Activated naive CD4-positive, alpha-beta T cell treated with anti-CD3 and anti-CD28 coated beads, Interleukin-2, amount 50 U/mL, for 24 hours (primary cell): Measurements from ENCODE around the gene FRAS1.

Experiments
- H3K27ac Mint-ChIP-seq: one replicate; pipeline ENCODE4 v1.8.0; 2021; ENCODE audit warnings: mild to moderate bottlenecking, mixed read lengths
- H3K27me3 Mint-ChIP-seq: one replicate; pipeline ENCODE4 v1.8.0; 2021; ENCODE audit warnings: mixed read lengths
- H3K36me3 Mint-ChIP-seq: one replicate; pipeline ENCODE4 v1.8.0; 2021; ENCODE audit warnings: mixed read lengths
- H3K4me1 Mint-ChIP-seq: one replicate; pipeline ENCODE4 v1.8.0; 2021; ENCODE audit warnings: mixed read lengths
- H3K4me3 Mint-ChIP-seq: one replicate; pipeline ENCODE4 v1.8.0; 2021; ENCODE audit warnings: mild to moderate bottlenecking, mixed read lengths
- H3K9me3 Mint-ChIP-seq: one replicate; pipeline ENCODE4 v1.8.0; 2021; ENCODE audit warnings: mixed read lengths

Gene FRAS1

DNA sequence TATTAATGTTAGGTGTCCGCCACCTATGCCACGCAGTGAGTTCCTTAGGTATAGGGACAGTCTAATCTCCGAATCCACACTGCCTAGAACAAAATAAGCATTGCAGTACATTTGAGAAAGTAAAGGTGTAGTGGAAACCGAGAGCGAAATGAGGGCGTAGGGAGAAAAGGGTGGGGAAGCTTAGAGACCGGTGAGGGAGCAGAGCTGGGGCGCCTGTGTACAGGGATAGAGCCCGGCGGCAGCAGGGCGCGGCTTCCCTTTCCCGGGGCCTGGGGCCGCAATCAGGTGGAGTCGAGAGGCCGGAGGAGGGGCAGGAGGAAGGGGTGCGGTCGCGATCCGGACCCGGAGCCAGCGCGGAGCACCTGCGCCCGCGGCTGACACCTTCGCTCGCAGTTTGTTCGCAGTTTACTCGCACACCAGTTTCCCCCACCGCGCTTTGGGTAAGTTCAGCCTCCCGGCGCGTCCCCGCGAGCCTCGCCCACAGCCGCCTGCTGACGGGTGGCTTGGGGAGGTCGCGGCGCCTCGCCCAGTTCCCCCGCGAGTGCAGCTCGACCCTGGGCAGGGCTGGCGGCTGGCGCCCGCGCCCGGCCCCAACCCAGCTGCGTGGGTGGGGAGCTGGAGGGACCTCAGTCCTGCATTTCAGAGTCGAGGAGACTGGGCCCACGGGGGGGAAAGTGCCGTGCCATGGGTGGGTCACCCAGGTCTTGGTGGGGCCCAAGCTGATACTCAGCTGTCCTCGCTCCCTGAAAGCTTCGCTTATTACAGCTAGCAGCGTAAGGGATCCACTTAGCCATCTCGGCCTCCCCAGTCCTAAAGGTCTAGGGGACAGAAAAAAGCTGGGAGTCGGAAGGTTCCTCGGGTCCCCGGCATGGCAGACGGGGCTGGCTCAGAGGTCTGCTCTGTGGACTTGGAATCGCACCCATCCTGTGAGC, 494.6 kb downstream of the FRAS1 start, which contains the start of gene ANXA3:
TSS of gene ANXA3 (plus strand) at position 351 of the 932 bp plus-strand sequence. CDS start 2,704 bp downstream, outside the sequence.
- Mint-ChIP-seq H3K9me3 (no peaks in the 10 kb centered on the region), H3K27me3 (peaks cover 18% of the 10 kb centered on the region), H3K4me3 (peak within 1 kb of the TSS; percentile 77), H3K27ac (no peak within 1 kb of the TSS), H3K36me3 (no peaks in the 10 kb centered on the region), H3K4me1 (peaks cover 4% of the 10 kb centered on the region)

DNA sequence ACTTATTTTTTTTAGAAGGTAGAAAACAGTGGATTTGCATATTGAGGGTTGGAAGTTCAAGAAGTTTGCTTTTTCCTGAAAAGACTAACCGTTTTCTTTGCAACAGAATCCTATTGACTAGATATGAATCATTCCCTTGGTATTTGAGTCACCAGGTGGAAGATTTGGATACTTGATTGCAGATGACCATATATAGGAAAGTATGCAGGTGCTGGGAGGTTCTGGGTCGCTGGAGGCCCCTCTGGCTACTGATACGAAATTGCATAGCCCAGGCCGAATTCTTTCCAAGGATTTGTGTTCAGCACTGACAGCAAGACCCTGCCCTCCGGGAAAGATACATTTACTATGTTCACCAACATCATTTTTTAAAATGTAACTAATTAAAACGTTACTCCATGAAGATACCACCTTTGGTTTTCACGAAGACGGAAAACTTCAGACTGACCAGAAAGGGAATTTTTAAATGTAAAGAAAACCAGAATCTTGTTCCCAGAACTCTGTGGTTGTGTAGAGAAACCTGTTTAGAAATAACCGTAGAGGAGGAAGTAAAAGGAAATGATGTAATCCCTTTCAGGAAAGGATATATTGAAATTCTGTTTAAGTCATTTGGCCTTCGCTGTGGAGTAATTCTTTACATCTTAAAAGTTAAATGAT, 495.4 kb downstream of the FRAS1 start:
- Mint-ChIP-seq H3K4me1 (peaks cover 4% of the 10 kb centered on the region), H3K9me3 (no peaks in the 10 kb centered on the region), H3K27ac (no peak overlapping the region), H3K36me3 (no peaks in the 10 kb centered on the region), H3K4me3 (no peak overlapping the region), H3K27me3 (peaks cover 18% of the 10 kb centered on the region)

GRCh38 chr4:78553043-78553396, 495.9 kb downstream of the FRAS1 start:
- Mint-ChIP-seq H3K27ac (no peak overlapping the region), H3K4me3 (no peak overlapping the region), H3K4me1 (peaks cover 4% of the 10 kb centered on the region), H3K9me3 (no peaks in the 10 kb centered on the region), H3K36me3 (no peaks in the 10 kb centered on the region), H3K27me3 (peaks cover 18% of the 10 kb centered on the region)

DNA sequence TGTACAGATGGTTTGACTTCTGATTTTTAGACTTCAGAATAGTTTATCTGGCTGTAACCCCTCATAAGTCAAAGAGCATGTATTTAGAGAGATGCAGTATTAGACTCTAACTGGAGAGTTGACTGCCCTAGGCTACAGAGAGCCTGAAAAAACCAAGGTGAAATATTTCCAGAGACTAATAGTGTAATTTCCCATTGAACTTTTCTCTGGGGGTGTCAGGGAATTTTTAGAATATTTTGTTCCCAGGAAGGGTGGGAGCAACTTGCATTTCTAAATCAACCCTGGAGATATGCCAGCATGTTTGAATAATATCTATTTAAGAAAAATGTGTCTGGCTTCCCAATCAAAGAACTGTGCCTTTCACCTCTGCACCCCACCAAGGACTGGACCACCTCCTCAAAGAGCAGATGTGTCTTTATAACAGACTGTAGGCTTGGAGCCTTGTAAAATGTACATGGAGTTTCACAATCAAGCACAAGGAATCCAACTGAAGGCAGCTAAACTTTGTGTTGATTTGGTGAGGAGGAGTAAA, 496.5 kb downstream of the FRAS1 start:
- no peaks in the 10 kb centered on the region for H3K9me3 Mint-ChIP-seq
- H3K27ac Mint-ChIP-seq = no peak overlapping the region
- H3K27me3 Mint-ChIP-seq = peaks cover 18% of the 10 kb centered on the region
- H3K36me3 Mint-ChIP-seq = no peaks in the 10 kb centered on the region
- no peak overlapping the region for H3K4me3 Mint-ChIP-seq
- H3K4me1 Mint-ChIP-seq = peaks cover 4% of the 10 kb centered on the region

DNA sequence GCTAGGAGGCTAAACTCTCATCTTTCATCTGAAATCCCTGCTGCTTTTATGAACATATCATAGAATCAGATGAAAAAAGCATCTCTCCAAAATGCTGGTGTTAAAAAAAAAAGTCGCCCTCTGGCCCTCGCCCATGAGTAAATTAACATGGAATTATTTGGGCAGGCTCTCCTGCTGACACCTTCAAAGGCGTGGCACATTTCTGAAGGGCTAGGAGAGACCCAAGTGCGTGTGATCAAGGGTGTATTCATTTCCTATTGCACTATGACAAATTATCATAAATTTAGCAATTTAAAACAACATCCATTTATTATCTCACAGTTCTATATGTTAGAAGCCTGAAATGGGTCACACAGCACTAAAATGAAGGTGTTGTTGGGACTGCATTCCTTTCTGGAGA, 499.5 kb downstream of the FRAS1 start:
- H3K27me3 Mint-ChIP-seq = peaks cover 7% of the 10 kb centered on the region
- H3K27ac Mint-ChIP-seq = no peak overlapping the region
- no peaks in the 10 kb centered on the region for H3K4me1 Mint-ChIP-seq
- H3K36me3 Mint-ChIP-seq = no peaks in the 10 kb centered on the region
- H3K4me3 Mint-ChIP-seq = no peak overlapping the region
- H3K9me3 Mint-ChIP-seq = no peaks in the 10 kb centered on the region

- H3K4me1 Mint-ChIP-seq = no peaks in the 10 kb centered on the region
- no peak overlapping the region for H3K4me3 Mint-ChIP-seq
- H3K36me3 Mint-ChIP-seq = no peaks in the 10 kb centered on the region
- H3K27ac Mint-ChIP-seq = no peak overlapping the region
- H3K27me3 Mint-ChIP-seq = peaks cover 2% of the 10 kb centered on the region
- H3K9me3 Mint-ChIP-seq = no peaks in the 10 kb centered on the region
Measured at GRCh38 chr4:78557841-78558240, 500.7 kb downstream of the FRAS1 start.

- Mint-ChIP-seq H3K9me3 (no peaks in the 10 kb centered on the region), H3K36me3 (no peaks in the 10 kb centered on the region)
Measured at GRCh38 chr4:78558410-78558809, 501.3 kb downstream of the FRAS1 start.

DNA sequence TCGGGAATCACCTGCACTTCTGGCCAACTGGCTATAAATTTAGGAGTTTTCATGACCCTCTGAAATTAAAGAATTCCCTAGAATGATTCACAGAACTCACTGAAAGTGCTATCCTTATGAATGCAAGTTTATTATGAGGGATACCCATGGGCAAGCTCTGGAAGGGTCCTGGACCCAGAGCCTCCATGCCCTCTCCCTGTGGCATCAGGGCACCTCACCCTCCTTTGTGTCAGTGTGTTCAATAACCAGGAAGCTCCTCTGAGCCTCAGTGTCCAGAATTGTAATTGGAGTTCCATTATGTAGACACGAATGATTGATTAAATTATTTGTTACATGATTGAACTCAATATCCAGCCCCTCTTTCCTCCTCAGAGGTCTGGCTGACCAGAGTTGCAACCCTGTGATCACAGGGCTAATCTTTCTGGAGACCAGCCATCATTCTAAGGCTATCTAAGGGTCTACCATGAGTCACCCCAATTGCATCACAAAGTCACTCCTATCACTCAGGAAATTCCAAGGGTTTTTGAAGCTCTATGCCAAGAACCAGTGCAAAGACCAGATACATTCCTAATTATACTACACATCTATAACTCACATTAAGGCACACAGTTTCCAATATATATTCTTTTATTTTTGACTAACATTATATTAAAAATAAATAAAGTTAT, 503.3 kb downstream of the FRAS1 start:
- no peaks in the 10 kb centered on the region for H3K27me3 Mint-ChIP-seq
- no peaks in the 10 kb centered on the region for H3K9me3 Mint-ChIP-seq

More at GRCh38 chr4:78558410-78558809, 501.3 kb downstream of the FRAS1 start:
- no peak overlapping the region for H3K27ac Mint-ChIP-seq
- no peaks in the 10 kb centered on the region for H3K4me1 Mint-ChIP-seq
- peaks cover 2% of the 10 kb centered on the region for H3K27me3 Mint-ChIP-seq
- no peak overlapping the region for H3K4me3 Mint-ChIP-seq

GRCh38 chr4:78561677-78562076, 504.6 kb downstream of the FRAS1 start:
- no peak overlapping the region for H3K4me3 Mint-ChIP-seq
- H3K9me3 Mint-ChIP-seq = no peaks in the 10 kb centered on the region
- H3K4me1 Mint-ChIP-seq = no peaks in the 10 kb centered on the region
- H3K27ac Mint-ChIP-seq = no peak overlapping the region
- H3K27me3 Mint-ChIP-seq = no peaks in the 10 kb centered on the region
- no peaks in the 10 kb centered on the region for H3K36me3 Mint-ChIP-seq

More for the DNA sequence above, 503.3 kb downstream of the FRAS1 start:
- Mint-ChIP-seq H3K27ac (no peak overlapping the region), H3K4me3 (no peak overlapping the region), H3K4me1 (no peaks in the 10 kb centered on the region), H3K36me3 (no peaks in the 10 kb centered on the region)

GRCh38 chr4:78562687-78563086, 505.6 kb downstream of the FRAS1 start:
- H3K9me3 Mint-ChIP-seq = no peaks in the 10 kb centered on the region
- H3K27me3 Mint-ChIP-seq = no peaks in the 10 kb centered on the region
- no peak overlapping the region for H3K4me3 Mint-ChIP-seq
- no peak overlapping the region for H3K27ac Mint-ChIP-seq
- H3K4me1 Mint-ChIP-seq = no peaks in the 10 kb centered on the region
- no peaks in the 10 kb centered on the region for H3K36me3 Mint-ChIP-seq

DNA sequence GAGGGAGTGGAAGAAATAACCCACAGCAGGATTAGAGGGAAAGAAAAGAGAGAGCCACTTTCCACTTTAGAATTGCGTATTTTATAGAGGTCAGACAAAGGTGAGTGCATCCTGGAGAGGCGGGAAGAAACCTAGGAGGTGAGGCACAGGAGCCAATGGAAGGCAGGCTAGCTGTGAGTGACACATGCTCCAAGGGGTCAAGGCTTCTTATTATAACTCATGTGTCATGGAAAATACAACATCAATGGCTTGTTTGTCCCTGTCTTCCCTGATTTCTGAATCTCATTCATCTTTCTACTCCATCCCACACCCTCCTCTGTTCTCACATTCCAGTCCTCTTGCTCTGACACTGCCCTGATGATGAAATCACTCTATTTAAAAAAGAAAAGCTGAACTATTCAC, 508.8 kb downstream of the FRAS1 start:
- H3K9me3 Mint-ChIP-seq = no peaks in the 10 kb centered on the region
- no peak overlapping the region for H3K27ac Mint-ChIP-seq

DNA sequence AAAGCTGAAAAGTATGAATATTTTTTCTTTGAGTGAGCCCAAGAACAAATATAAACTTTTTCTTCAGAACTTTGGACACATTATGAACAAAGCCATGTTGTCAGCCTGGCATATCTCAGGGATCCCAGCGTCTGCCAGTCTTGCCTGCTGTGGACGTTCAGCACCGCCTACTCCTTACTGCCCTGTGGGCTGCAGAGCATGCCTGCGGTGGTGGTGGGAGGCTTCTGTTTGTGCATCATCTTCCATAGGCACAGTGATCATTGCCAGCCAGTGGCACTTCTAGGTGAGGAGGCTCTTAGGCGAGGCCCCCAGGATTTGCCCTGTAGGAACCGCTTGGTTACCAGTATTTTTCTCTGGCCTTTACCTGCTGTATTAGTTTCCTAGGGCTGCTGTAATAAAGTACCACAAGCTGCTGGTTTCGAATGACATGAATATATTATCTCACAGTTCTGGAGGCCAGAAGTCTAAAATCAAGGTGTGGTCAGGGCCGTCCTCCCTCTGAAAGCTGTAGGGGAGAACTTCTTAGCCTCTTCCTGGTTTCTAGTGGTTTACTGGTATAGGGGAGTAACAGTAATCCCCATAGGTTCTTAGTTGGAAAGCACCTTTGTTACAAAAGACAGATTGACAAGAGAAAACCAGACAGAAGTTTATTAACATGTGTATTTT, 509.8 kb downstream of the FRAS1 start:
- H3K4me3 Mint-ChIP-seq = no peak overlapping the region
- no peaks in the 10 kb centered on the region for H3K36me3 Mint-ChIP-seq
- H3K4me1 Mint-ChIP-seq = no peaks in the 10 kb centered on the region
- H3K27ac Mint-ChIP-seq = no peak overlapping the region
- no peaks in the 10 kb centered on the region for H3K9me3 Mint-ChIP-seq
- H3K27me3 Mint-ChIP-seq = no peaks in the 10 kb centered on the region

More for the DNA sequence above, 508.8 kb downstream of the FRAS1 start:
- Mint-ChIP-seq H3K4me3 (no peak overlapping the region), H3K4me1 (no peaks in the 10 kb centered on the region), H3K36me3 (no peaks in the 10 kb centered on the region), H3K27me3 (no peaks in the 10 kb centered on the region)

- Mint-ChIP-seq H3K27ac (no peak overlapping the region), H3K36me3 (no peaks in the 10 kb centered on the region), H3K27me3 (peaks cover 2% of the 10 kb centered on the region), H3K9me3 (no peaks in the 10 kb centered on the region), H3K4me1 (no peaks in the 10 kb centered on the region), H3K4me3 (no peak overlapping the region)
Measured at GRCh38 chr4:78567500-78568060, 510.5 kb downstream of the FRAS1 start.

DNA sequence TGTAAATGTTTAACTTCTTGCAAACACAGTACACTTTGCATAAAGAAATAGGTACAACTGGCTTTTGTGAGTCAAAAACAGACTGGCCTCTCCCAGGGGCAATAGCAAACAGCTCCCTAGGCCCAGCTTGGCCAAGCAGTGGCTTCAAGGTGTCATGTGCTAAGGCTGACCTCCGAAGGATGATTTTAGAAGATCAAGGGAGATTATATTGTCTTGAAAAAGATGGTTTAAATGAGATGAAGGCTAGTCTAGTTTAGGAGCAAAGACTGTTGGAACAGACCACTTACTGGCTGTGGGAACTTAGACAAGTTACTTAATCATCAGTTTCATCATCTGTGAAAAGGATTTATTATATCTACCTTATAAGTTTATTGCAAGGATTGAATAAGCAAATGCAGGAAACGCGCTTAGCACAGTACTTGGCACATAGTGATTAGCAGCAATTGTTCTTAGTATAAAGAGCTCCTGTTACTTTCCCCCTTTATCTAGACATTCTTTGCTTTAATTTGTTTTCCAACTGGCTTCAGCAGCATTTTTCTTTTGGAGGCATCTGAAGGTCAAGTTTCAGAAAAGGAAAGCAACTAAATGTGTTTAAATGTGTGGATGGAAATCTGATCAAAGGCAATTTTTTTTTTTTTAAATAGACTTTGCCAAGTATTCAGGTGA, 511.6 kb downstream of the FRAS1 start:
- Mint-ChIP-seq H3K9me3 (no peaks in the 10 kb centered on the region), H3K27ac (no peak overlapping the region), H3K4me1 (no peaks in the 10 kb centered on the region), H3K4me3 (no peak overlapping the region), H3K27me3 (peaks cover 2% of the 10 kb centered on the region), H3K36me3 (no peaks in the 10 kb centered on the region)
